ENCODE data around the gene C6orf15.
A peak's percentile ranks its signal among the peaks of the same experiment; 100 is the strongest.

The C6orf15 gene

GRCh38 chr6:31112478-31112877 is at the start of gene C6orf15:
Gene C6orf15, minus strand, starts transcription at chr6:31112575. Its CDS starts 20 bp downstream, at chr6:31112555.
- no peak for DNase-seq (ENCODE audit: low read depth)

DNA sequence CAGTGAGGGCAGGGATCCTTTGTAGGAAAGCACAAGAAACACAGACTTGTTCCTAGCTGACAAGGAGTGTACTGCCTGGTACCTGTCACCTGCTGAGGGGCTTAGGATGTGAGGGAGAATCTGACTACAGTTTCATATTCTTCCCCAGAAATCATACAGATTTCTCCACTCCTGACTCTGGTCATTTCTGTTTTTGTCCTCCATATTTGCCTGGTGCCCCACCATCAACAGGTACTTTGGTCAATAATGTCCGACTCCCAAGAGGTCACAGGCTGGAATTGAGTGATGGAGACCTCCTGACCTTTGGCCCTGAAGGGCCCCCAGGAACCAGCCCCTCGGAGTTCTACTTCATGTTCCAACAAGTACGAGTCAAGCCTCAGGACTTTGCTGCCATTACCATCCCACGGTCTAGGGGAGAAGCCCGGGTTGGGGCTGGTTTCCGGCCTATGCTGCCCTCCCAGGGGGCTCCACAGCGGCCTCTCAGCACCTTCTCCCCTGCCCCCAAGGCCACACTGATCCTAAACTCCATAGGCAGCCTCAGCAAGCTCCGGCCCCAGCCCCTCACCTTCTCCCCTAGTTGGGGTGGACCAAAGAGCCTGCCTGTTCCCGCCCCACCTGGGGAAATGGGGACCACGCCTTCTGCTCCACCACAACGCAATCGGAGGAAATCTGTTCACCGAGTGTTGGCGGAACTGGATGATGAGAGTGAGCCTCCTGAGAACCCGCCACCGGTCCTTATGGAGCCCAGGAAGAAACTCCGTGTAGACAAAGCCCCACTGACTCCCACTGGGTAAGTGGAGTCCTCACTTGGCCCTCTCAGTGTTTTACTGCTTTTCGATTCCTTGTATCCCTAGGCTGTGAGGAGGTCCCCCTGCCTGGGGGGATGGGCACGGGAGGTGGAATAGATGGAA is 49.1 kb upstream of the C6orf15 start:
- no peak for DNase-seq (ENCODE audit: low read depth)

- peak; percentile 16 for DNase-seq (ENCODE audit: low read depth)
These were observed 46.8 kb upstream of the C6orf15 start for GRCh38 chr6:31158863-31159855.

GRCh38 chr6:31158140-31158862 is 45.9 kb upstream of the C6orf15 start, which contains the start of gene TCF19:
Gene TCF19, plus strand, starts transcription at chr6:31158589. Its CDS starts 881 bp downstream, at chr6:31159470.
- DNase-seq (ENCODE audit: low read depth) = peak; percentile 99

DNA sequence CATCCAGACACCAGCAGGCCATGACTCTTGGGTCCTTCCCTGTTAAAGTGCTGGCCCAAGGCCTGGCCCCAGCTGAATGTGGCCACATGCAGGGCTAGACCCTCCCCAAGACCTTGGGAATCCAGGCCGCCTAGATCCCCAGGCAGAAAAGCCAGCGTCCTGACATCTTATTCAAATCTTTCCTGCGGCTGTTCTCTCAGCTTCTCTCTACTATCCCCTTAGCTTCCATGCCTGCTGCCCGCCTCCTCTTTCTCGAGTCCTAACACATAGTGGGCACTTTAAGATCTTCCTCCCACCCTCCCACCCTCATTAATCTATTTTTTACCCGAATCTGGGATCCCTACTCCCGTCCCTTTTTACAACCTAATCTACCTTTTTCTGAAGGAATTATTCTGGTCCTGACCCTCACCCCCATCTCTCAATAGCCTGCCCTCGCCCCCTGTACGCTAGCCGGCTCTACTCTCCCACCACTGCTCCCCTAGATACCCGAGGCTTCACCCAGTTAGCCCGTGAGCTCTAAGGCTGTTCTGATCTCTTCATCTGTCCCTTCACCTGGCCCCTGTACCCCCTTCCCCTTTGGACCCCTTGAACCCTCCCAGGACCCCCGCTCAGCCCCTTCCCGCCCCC is 45.3 kb upstream of the C6orf15 start, which contains the start of gene CCHCR1:
CCHCR1 (minus strand) TSS at position 290 of the 627 bp plus-strand sequence; CDS start at position 88, 202 bp downstream.
- DNase-seq (ENCODE audit: low read depth) = no peak

- DNase-seq (ENCODE audit: low read depth) = no peak
These were observed 44.3 kb upstream of the C6orf15 start for GRCh38 chr6:31156641-31157040.

DNA sequence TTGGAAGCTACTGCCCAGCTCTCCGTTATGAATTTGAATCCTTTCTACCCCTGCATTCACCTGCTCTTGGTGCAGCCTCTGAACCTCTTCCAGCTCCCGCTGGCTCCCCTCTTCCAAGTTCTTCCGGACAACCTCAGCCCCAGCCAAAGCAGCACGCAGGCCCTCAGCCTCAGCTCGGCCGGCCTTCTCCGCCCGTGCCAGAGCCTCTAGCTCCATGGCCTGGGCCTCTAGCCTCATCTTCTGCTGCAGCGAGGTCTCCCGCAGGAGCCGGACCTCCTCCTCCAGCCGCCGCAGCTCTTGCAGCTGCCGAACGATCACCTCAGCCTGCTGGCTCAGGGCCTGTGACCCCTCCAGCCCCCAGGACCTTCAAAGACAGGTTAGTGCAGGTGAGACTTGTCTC is 42.1 kb upstream of the C6orf15 start:
- DNase-seq (ENCODE audit: low read depth) = no peak

DNA sequence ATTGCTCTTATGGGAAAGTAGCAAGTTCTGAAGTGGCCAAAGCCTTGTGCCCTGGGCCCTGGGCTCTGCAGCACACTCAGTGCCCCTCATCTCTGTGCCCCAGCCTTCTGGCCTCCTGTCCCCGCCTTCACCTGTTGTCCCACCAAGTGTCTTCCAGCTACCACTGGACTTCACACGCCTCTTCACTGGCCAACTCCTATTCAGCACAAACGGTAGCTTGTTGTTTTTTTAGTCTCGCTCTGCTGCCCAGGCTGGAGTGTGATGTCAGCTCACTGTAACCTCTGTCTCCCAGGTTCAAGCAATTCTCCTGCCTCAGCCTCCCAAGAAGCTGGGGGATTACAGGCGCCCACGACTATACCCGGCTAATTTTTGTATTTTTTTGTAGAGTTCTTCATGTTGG is 40.4 kb upstream of the C6orf15 start:
- no peak for DNase-seq (ENCODE audit: low read depth)

GRCh38 chr6:31149827-31150447 is 37.6 kb upstream of the C6orf15 start:
- no peak for DNase-seq (ENCODE audit: low read depth)

DNA sequence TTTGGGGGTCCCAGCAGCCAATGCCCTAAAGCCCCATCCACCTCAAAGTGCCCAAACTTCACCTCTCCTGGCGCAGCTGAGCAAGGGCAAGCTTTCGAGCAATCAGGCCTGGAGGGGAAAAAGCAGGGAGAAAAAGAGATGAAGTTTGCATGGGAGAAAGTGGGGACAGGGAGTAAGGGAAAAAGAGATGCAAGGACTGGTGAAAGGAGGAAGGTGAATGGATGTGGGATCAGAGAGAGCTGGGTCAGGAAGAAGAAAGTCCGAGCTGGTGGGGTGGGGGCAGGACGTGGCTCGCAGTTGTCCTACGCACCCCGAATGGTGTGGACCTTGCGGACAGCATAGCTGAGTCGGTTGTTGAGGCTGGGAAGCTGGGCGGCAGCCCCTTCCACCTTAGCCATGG is 33.0 kb upstream of the C6orf15 start:
- no peak for DNase-seq (ENCODE audit: low read depth)

DNA sequence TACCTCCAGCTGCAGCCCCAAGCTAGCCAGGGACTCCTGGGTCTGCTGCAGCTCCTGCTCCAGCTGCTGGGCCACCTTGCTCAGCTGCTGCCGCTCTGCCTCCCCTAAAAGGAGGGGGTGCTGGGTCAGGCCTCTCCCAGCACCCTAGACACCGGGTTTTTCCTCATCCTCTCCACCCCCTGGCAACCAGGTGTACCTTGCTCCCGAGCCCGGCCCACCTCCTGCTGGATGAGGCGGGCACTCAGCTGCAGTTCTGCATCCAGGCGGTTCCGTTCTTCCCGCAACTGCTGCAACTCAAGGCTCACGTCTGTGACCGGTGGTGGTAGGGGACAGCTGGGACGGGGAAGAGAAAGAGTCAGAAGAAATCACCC is 32.6 kb upstream of the C6orf15 start:
- no peak for DNase-seq (ENCODE audit: low read depth)

DNA sequence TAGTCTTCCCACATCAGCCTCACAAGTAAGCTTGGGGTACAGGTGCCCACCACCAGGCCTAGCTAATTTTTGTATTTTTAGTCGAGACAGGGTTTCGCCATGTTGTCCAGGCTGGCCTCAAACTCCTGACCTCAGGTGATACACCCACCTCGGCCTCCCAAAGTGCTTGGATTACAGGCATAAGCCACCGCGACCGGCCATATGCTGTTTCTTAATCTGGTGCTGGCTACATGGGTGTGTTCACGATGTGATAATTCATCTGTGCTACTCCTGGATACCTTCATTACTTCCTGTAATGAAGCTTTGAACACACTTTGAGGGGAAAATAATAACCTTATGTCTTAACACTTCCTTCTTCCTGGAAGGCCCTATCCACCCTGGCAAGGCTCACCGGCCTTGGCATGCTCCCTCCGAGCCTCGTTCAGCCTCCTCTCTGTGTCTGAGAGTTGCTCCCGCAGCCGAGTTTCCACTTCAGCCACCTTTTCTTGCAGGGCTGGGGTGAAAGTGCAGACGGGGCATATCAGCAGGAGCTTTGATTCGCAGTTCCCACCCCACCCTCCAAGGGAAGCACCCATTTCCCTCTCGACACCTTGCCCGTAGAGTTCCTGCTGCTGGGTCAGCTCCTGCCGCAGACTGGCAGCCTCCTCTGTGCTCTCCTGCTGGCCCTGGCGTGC is 32.1 kb upstream of the C6orf15 start:
- no peak for DNase-seq (ENCODE audit: low read depth)

DNA sequence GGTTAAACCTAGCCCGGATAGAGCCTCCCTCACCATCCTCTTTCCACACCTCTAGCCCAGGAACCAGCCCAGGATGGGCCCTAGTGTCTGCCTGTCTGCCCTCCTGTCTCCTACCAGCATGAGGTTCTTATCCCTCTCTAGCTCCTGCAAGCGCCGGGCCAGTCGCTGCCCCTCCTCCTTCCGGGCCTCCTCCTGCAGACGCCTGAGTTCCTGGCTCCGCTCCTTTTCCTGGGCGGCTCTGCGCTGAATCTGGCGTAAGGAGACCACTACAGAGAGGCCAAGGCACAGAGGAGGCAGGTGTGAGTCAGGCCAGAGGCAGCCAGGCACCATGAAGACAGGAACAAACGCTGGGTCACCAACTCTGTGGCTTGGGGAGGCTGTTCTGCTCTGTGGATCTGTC is 30.8 kb upstream of the C6orf15 start:
- DNase-seq (ENCODE audit: low read depth) = no peak

GRCh38 chr6:31142361-31142761 is 30.0 kb upstream of the C6orf15 start:
- DNase-seq (ENCODE audit: low read depth) = no peak

DNA sequence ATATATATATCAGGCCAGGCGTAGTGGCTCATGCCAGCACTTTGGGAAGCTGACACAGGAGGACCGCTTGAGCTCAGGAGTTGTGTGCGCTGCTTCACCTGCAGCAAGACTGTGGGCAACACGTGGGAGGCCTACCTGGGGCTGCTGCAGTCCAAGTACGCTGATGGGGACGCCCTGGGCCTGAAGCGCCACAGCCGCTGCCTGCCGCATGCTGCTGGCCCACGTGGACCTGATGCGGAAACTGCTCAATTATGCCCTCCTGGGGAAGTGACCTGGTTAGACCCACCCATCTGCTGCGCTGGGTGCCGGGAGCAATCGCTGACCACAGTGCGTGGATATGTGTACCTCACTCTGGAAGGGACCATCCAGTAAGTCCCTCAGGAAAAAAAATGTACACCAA is 28.3 kb upstream of the C6orf15 start:
- DNase-seq (ENCODE audit: low read depth) = no peak

DNA sequence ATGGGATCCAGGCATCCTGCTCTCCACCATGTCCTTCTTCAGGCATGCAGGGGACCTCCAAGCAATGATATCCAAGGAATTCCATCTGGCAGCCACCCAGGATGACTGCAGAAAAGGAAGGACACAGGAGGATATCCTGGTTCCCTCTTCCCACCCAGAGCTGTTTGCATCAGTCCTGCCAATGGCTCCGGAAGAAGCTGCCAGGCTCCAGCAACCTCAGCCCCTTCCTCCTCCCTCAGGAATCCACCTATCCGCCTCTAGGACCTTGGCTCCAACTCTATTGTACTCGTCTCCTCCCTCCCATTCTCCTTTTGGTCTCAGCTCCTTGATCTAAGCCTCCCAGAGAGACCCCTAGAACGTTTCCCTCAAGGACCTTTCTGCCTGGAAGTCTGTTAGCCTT is 27.2 kb upstream of the C6orf15 start:
- no peak for DNase-seq (ENCODE audit: low read depth)

GRCh38 chr6:31138982-31139381 is 26.6 kb upstream of the C6orf15 start, which contains the start of gene PSORS1C2:
Gene PSORS1C2, minus strand, starts transcription at chr6:31139066. Its CDS starts 40 bp downstream, at chr6:31139026.
- no peak for DNase-seq (ENCODE audit: low read depth)

DNA sequence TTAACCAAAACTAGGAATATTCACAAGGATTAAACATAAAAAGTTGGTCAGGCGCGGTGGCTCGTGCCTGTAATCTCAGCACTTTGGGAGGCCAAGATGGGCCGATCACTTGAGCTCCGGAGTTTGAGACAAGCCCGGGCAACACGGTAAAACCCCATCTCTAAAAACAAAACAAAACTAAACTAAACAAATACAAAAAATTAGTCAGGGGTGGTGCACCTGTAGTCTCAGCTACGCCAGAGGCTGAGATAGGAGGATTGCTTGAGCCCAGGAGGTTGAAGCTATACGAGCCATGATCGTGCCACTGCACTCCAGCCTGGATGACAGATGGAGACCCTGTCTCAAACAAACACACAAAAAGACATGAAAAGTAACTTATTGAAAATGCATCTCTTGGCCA is 23.3 kb upstream of the C6orf15 start:
- no peak for DNase-seq (ENCODE audit: low read depth)

DNA sequence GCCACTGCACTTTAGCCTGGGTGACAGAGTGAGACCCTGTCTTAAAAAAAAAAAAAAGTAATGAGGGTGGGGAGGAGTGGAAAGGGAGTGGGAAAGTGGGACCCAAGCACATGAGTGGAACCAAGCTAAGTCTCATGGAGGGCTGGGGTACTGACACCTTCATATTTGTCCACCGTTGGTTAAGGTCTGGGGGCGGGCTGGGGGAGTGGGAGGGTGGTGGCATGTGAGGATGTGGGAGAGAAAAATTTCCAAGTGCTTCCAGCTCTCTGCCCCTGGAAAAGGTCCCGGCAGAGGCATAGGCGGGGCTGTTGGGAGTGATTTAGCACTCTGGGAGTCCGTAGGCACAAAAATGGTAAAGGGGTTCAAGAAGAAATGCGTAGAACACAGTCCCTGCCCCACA is 20.4 kb upstream of the C6orf15 start:
- no peak for DNase-seq (ENCODE audit: low read depth)

- no peak for DNase-seq (ENCODE audit: low read depth)
These were observed 19.2 kb upstream of the C6orf15 start for GRCh38 chr6:31131595-31131994.

Measured in activated T-cell treated with anti-CD3 and anti-CD28 coated beads for 24 hours (primary cell).